ENCODE results near the gene KIF15.

GRCh38 chr3:44762170-44762677 is 630 bp downstream of the KIF15 start:
- TF ChIP-seq POLR2AphosphoS5 (IDR thresholded peaks at IDR 0.05; ENCODE audit: low read depth, low read length), result no peak
- TF ChIP-seq POLR2A (IDR thresholded peaks at IDR 0.05; ENCODE audit: low read depth, low read length), result no peak
- no peak for TF ChIP-seq TAF1 (IDR thresholded peaks at IDR 0.05; ENCODE audit: borderline replicate concordance, low read depth, low read length)

All from GM12892 (cell line).